Hematopoietic multipotent progenitor cell treated with erythropoietin and hydrocortisone succinate and interleukin-3 and kit ligand, for 15 days (in vitro differentiated cells): ENCODE results near the gene USP22.

Experiments used
- DNase-seq: peaks from one replicate; pipeline ENCODE4 v3.0.0-alpha.2; 2015; ENCODE audit warnings: low spot score

USP22 gene

GRCh38 chr17:21019976-21020586 lies 22.7 kb downstream of the USP22 start:
- peak; percentile 47 for DNase-seq

- no peak for DNase-seq
These were observed 23.9 kb downstream of the USP22 start for GRCh38 chr17:21018894-21019293.

DNA sequence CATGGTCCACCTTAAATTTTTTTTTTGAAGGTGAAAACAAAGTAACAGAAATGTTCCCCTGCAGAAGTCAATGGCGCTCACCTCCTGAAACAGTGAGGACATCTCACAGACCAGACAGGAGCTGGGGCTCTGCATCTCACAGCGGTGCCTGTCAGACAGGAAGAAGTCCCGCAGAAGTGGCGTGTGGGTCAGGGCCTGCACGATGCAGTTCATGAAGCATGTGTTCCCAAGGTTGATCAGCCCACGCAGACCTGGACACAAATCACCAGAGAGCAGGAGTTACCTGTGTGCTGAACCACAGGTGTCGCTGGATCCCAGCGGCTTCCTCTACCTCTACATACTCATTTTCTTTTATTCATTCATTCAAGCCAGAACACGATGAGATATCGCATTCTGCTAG lies 24.9 kb downstream of the USP22 start:
- DNase-seq: no peak

DNA sequence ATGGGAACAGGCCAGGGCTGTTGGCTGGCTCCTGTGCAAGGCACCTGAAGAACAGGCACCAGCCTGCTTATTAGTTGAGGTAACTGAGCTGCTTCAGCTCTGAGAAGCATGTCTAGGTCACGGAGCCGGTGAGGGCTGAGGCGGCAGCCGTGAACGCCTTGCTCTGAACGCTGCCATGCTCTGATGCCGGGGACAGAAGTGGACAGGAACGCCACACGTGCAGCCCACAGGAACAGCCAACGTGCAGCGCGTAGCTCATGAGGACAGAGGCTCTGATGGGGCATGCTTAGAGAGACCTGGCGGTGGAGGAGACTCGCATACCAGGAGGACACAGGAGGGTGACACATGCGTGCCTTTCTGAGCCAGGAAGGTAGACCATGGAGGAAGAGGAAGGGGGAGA lies 25.6 kb downstream of the USP22 start:
- no peak for DNase-seq

GRCh38 chr17:21016826-21017225 lies 26.0 kb downstream of the USP22 start:
- DNase-seq: no peak

GRCh38 chr17:21015564-21015963 lies 27.2 kb downstream of the USP22 start:
- no peak for DNase-seq

- no peak for DNase-seq
These were observed 28.3 kb downstream of the USP22 start for GRCh38 chr17:21014498-21014897.

- no peak for DNase-seq
These were observed 28.8 kb downstream of the USP22 start for GRCh38 chr17:21013983-21014382.

GRCh38 chr17:21012736-21013135 lies 30.1 kb downstream of the USP22 start:
- no peak for DNase-seq

DNA sequence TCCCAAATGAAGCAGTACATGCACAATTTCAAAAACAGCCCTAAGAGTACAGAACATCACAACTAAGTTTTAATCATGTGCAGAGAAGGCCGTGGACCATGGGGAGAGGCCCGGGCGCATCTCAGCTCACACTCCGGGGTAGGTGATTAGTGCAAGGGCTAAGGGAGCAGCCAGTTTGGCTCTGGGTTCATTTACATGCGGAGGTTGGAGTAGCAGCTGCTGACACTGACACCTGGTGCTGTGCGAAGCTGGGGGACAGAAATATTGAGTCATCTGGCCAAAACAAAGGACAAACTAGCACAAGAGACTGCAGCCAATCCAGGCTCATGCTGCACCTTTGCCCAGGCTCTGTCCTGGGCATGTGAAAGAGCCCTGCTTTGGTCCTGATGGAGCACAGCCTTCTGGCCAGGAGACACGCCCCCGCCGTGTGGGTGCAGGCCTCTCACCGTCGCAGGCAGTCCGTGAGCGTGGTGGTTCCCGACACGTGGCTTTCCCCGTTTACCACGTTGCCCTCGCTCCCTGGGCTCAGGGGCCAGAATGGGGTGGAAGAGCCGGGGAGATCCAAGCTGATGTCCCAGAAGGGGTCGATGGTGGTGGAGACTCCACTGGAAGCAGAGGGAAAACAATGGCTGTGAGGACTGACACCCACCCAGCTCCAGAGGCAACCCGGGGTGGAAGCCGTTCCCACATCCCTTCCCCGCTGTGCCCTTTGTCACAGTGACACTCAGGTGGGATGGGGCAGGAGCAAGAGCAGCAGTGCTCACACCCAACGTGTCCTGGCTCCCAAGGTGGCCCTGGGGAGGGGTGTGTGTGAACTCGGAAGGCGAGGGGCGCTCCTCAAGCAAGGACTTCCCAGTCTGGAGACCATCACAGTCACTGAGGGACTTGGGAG lies 31.9 kb downstream of the USP22 start:
- DNase-seq: no peak

GRCh38 chr17:21008992-21009671 lies 33.7 kb downstream of the USP22 start:
- DNase-seq: no peak

DNA sequence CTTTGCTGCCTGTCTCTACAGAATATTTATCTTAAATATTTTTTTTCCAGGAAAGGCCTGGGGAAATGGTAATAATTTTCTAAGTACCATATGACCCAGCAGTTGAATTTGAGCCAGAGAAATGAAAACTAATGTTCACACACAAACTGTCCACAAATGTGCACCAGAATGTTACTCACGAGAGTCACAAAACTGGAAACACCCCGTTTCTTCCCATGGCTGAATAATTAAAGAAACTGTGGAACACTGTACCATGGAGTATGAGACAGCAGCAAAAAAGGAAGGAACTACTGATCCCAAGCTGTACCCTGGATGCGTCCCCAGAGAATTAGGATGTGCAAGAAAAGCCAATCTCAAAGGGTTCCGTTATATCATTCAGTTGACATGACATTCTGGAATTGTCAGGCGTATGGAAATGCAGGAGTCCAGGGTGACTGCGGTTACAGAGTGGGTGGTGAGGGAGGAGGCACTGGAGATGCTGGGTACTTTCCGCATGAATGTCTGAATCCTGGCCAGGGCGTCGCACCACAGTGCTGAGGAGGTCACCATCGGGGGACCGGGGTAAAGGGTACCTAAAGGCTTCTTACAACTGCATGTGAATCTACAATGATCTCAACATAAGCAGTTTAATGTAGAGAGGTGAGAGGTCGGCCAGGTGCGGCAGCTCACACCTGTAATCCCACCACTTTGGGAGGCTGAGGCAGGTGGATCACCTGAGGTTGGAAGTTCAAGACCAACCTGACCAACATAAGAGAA lies 34.5 kb downstream of the USP22 start:
- no peak for DNase-seq

DNA sequence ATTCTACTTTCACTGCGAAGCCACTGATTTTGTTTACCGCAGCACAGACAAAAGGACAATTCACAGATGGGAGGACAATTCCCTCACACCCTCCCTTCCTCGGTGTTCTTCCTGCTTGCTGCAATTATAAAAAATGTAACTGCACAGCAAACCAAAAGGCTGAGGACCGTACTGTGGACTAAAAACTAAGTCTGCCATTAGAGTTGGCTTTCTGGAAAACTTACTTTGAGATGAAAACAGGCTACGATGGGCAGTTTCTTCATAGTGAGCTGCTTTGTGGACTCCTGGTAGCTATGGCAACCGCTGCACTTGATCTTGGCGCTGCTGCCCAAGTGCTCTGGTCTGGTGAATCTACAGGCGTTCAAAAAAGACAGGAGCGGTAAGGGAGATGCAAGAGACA lies 35.2 kb downstream of the USP22 start:
- DNase-seq: no peak

GRCh38 chr17:21005803-21006202 lies 37.0 kb downstream of the USP22 start:
- DNase-seq: no peak

DNA sequence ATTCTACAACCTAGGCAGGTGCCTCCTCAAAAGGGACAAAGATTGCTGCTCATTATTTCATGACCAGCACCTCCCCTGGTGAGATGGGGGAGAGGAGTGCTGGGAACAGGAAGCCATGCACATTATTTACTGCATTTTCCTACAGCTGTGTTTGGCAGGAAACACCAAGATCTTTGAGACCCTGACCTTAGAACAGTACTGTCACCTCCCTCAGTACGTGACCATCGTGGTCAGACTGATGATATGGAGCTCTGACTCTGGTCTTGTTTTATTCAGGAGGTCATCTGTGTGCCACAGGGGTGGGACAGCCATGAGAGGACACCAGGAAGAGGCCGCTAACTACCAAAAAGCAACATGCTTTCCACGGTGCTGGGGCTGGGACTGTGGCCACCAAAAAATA lies 37.4 kb downstream of the USP22 start:
- no peak for DNase-seq

GRCh38 chr17:21004016-21004930 lies 38.5 kb downstream of the USP22 start:
- DNase-seq: no peak

GRCh38 chr17:21003007-21003621 lies 39.7 kb downstream of the USP22 start:
- no peak for DNase-seq

DNA sequence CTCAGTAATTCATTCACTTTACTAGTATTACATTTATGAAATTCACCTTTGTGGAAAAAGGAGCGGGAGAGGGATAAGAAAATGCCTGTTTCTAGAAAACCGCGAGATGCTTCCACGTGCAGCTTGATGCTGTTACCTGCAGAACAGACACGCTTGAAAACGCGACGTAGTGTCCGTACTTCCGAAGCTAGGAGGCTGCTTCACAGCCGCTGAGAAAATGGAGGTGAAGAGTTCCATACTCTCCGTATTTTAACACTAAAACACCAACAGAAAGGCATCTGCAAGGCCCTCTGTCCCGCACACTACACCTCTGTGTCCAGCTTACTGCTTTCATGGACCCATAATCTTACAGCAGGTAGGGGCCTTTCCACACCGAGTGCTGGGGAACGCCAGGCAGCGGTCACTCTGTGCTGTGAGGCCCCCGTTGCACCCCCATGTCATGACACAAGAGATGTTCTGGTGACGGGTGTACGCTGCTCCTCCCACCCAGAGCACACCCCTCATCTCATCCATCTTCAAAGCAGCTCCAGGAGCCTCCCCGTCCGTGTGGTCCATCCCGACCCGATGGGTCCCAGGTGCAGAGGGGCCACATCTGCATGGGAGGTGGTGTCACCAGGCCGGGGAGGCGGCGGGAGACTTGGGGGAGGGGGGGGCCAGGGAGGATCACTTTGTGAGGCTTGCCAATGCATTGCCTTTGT lies 40.4 kb downstream of the USP22 start:
- DNase-seq: no peak

DNA sequence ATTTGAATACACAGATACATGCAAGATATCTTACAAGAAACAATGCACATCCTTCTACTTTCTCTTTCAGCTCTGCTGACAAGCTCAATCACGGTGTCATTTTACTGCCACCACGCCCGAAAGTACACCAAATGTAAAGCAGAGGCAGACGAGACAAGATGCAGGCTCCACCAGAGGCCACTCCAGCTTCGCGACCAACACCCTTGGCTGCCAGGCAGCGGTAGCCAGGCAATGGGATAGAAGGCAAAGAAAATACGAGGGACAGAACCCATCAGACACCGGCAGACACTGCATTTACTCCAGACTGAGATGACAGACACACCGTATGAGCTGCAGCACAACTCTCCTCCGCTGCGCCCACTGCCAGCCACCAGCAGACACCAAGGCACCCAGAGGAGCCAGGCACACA lies 41.0 kb downstream of the USP22 start:
- no peak for DNase-seq
